Epithelial cell of esophagus (primary cell): Measurements from ENCODE around the gene ARHGAP20.

Source experiments
- DNase-seq: peaks from one replicate; pipeline ENCODE4 v3.0.0; 2010; ENCODE audit warnings: low read depth
- H3K4me3 ChIP-seq: 2 replicates; pipeline ENCODE4 v1.5.1; 2011; ENCODE audit warnings: mild to moderate bottlenecking, low read length, control low read depth
- TF ChIP-seq, protein P1 (sequence below): IDR thresholded peaks from 2 replicates; pipeline ENCODE4 v1.5.1; 2011; ENCODE audit warnings: low read depth, mild to moderate bottlenecking, low read length, control low read depth, inconsistent platforms; ENCODE audit not compliant: insufficient read depth; ENCODE audit errors: missing control alignments

ARHGAP20 gene

GRCh38 chr11:110587972-110588371 lies 124.3 kb downstream of the ARHGAP20 start:
- TF ChIP-seq, protein P1, sequence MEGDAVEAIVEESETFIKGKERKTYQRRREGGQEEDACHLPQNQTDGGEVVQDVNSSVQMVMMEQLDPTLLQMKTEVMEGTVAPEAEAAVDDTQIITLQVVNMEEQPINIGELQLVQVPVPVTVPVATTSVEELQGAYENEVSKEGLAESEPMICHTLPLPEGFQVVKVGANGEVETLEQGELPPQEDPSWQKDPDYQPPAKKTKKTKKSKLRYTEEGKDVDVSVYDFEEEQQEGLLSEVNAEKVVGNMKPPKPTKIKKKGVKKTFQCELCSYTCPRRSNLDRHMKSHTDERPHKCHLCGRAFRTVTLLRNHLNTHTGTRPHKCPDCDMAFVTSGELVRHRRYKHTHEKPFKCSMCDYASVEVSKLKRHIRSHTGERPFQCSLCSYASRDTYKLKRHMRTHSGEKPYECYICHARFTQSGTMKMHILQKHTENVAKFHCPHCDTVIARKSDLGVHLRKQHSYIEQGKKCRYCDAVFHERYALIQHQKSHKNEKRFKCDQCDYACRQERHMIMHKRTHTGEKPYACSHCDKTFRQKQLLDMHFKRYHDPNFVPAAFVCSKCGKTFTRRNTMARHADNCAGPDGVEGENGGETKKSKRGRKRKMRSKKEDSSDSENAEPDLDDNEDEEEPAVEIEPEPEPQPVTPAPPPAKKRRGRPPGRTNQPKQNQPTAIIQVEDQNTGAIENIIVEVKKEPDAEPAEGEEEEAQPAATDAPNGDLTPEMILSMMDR: no peak
- H3K4me3 ChIP-seq: no peak overlapping the region
- DNase-seq: no peak

DNA sequence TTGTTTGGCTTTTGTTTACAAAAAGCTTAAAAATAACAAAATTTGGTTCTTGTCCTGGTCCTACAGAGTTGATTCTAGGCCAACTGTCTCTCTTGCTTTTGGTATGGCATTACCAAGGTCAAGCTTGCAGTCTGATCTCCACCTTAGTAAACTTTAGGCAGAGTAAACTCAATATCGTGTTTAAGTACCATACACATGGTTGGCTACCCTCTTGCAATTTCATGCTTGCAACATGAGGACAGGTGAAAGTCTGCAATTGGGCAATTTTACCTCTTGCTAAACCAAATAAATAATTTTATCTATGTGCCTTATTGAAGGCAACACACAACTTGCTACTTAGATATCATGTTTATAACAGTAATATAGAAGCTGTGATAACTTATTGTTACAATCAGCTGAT lies 125.1 kb downstream of the ARHGAP20 start:
- DNase-seq: no peak
- no peak overlapping the region for H3K4me3 ChIP-seq
- TF ChIP-seq, protein P1: no peak

DNA sequence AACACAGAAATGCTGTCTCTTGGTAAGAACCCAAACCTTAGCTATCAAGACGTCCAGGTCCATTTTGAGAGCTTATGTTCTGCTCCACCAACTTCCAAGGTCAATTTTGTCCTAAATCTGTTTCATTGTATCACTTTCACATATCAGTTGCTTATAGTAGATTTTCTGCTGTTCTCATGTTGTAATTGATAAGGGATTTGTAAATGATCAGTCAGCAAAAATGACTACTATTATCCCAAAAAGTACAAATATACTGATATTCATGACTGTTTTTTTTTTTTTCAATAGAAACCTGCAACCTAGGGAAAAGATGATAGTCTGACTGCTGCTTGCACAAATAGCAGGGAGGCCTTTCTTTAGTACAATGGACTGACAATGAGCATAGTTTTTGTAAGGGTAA lies 128.1 kb downstream of the ARHGAP20 start:
- DNase-seq: no peak
- TF ChIP-seq, protein P1: no peak
- H3K4me3 ChIP-seq: no peak overlapping the region

- no peak overlapping the region for H3K4me3 ChIP-seq
- no peak for DNase-seq
- TF ChIP-seq, protein P1: no peak
Measured at GRCh38 chr11:110582728-110583432, 129.4 kb downstream of the ARHGAP20 start.

- H3K4me3 ChIP-seq: no peak overlapping the region
- DNase-seq: no peak
- TF ChIP-seq, protein P1: no peak
Measured at GRCh38 chr11:110580571-110580970, 131.7 kb downstream of the ARHGAP20 start.

DNA sequence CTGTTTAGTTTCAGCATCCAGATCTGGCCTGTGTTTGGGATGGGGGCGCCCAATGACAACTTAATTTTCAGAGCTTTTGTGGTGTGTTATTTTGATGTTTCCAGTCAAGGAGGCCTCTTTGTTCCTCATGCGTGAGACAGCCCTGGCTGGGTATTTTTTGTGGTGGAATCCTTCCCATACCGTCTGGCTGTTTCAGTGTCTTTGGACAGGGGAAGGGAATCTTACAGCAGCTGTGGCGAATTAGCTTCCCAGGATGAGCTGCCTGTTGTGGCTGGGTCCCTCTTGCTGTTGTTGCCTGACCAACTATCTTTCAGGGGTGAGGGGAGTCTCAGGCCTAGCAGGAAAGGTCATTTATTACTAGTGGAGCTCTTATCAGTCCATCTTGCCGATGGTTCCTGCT lies 138.8 kb downstream of the ARHGAP20 start:
- H3K4me3 ChIP-seq: no peak overlapping the region
- DNase-seq: no peak
- TF ChIP-seq, protein P1: no peak
